Measurements from ENCODE around the gene PTGES2. TPM values are rescaled to one million over a fixed set of nuclear protein-coding genes. Genes with fewer than 3 reads are reported as not detected.

Gene PTGES2
- total RNA-seq: 52.8 and 87.3 TPM in 2 replicates

DNA sequence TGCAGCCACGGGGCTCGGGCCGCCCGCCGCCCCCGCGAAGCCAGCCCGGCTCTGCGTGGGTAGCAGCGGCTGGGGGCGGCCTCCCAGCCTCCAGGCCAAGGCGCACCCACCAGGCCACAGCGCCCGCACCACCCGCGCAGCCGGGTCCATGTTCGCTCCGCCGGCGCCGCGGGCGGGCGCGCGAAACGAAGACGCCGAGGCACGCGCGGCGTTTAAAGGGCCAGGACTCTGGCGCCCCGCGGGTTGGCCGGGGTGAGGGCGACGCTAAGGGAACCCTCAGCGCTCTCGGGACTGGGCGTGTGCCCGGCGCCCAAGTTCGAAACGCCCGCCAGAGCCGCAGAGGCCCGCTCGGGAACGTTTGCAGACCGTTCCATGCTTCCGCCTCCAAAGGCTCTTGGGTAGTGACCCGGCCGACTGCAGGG lies at the start of gene PTGES2:
PTGES2 (minus strand) TSS at position 162 of the 422 bp plus-strand sequence; CDS start at position 150, 12 bp downstream.
- peak; percentile 91 for DNase-seq

DNA sequence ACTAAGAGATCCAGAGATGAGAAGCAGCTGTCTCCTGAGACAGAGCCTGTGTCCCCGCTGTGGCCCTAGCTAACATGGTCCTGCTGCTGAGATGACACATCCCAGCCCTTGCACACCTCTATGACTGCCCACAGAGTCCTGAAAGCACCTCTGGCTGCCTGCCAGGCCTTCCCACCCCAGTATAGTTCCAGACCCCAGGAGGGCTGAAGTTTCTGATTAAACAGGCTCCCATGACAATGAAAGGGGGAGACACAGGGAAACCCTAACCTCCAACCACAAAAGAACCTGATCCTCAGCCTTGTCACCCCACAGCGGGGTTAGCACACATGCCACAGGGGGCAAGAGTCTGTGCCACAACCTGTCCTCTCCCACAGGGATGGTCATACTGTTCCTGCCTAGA lies 48.2 kb upstream of the PTGES2 start:
- no peak for DNase-seq

- DNase-seq: peak; percentile 20
Measured at GRCh38 chr9:128175102-128175563, 47.6 kb upstream of the PTGES2 start.

GRCh38 chr9:128174062-128174461 lies 46.5 kb upstream of the PTGES2 start:
- no peak for DNase-seq

DNA sequence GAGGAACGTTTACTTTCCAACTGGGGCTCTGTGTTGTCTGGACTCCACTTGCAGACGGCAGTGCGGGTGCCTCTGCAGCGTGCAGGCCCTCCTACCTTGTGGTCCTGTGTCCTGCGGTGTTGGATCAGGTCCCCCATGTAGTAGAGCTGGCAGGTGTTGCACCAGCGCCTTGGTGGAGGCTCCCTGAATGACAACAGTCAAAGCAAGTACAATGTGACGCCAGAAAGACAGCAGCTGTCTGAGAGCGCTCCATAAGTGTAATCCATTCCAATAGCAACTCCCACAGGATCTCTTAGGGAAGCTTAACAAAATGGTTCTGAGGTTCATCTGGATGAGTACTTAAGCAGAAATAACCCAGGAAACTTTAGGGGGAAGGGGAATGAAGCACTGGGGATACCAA lies 42.4 kb upstream of the PTGES2 start:
- no peak for DNase-seq

DNA sequence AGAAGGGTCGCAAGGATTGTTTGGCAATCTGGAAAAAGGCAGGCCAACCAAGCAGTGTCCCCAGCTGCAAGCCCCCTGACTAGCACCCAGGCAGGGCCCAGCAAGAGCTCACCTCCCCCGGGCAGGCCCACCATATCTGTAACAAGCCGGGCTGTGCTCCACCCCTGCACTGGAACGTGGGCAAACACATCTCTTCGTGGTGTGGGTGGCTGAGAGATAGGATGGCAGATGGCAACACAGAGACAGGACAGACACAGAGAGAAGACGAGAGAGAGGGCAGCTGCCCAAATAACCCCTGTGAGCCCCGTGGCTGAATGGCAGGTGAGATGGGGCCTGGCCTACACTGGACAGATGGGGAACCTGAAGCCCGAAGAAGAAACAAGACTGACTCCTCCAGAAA lies 42.0 kb upstream of the PTGES2 start:
- no peak for DNase-seq

GRCh38 chr9:128168731-128169308 lies 41.3 kb upstream of the PTGES2 start:
- no peak for DNase-seq

GRCh38 chr9:128167209-128167608 lies 39.7 kb upstream of the PTGES2 start:
- no peak for DNase-seq

DNA sequence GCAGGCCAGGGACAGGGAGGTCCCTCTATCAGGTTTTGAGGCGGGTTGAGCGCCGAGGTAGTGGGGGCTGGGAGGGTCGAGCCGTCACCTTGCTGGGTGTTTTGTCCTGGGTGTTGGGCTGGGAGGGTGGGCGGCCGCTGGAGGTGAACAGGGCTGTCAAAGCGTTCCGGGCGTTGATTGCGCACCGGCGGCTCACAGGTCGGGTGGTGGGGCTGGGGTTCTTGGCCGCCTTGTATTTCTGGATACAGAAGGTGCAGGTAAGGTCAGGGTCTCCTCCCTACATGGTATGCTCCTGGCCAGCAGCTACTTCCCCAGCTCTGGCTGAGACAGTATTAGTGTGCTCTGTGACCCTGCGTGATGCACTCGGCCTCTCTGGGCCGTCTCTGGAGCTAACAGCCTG lies 38.6 kb upstream of the PTGES2 start:
- no peak for DNase-seq

- no peak for DNase-seq
Measured at GRCh38 chr9:128164307-128164885, 36.9 kb upstream of the PTGES2 start.

GRCh38 chr9:128163523-128164306 lies 36.2 kb upstream of the PTGES2 start:
- no peak for DNase-seq

GRCh38 chr9:128163027-128163515 lies 35.5 kb upstream of the PTGES2 start:
- no peak for DNase-seq

DNA sequence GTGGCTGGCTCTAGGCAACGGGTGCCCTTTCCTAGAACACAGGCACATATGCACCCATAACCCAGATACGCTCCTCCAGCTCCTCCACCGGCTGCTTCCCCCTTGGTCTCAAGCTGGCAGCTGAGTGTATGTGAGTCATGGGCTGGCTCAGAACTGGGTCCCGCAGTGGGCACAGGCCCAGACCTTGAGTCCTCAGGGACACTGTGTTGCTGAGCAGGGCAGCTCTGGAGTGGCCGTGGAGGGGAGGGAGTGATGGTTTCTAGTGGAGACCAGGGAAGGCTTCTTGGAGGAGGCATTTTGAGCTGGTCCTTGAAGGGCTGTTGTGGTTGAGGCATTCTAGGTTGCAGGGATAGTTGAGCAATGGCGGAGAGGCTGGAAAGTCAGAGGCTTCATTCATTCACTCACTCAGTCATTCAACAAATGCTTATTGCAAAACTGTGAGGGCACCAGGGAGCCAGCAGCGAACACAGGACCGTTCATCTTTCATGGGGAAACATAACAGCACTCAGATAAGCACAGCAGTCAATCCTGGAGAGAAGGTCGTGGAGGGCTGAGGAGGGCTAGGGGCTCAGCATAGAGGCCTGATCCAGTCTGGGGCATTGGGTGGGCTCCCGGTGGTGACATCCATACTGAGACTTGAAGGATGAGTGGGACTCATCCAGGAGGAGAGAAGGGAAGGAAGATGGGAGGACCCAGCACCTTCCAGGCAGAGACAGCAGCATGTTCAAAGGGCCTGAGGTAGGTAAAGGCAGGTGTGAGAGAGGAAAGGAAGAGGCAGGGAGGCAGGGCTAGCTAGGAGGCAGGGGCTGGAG lies 34.9 kb upstream of the PTGES2 start:
- peak; percentile 18 for DNase-seq

DNA sequence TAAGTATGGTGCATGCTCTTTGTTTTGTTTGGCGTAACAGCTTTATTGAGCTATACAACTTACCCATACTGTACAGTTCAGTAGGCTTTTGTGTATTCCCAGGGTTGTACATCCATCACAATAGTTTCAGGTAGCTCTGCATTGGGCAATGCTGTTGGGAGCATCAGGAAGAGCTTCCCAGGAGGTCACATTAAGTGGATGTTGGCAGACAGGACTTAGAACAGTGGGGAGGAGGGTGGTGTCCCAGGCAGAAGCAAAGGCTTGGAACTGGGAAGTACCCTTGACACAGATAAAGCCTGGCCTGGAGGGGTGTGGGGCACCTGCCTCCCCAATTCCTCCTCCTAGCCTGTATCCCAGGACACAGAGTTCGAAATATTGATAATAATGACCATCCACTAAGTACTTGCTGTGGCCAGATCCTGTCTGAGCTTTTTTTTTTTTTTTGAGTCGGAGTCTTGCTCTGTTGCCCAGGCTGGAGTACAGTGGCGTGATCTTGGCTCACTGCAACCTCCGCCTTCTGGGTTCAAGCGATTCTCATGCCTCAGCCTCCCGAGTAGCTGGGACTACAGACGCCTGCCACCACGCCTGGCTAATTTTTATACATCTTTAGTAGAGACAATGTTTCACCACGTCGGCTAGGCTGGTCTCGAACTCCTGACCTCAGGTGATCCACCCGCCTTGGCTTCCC lies 33.8 kb upstream of the PTGES2 start:
- DNase-seq: no peak

DNA sequence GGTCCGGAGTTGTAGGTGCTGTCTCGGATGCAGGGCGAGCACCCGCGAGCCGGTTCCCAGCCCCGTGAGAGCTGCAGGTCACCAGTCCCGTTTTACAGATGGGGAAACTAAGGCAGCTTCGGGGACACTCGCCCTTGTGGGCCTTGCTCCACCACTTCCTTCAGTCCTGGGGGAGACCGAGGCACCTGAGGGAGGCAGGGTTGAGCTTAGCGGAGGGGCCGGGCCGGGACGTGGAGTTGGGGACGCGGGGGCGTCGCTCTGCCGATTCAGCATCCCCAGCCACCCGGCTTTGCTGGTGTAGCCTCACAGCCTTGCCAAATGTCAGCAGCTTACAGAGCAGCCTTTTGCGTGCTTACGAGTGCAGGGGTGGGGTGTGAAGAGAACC lies 33.1 kb upstream of the PTGES2 start:
- peak; percentile 37 for DNase-seq

- DNase-seq: peak; percentile 94
Measured at GRCh38 chr9:128159784-128160602, 32.5 kb upstream of the PTGES2 start, which contains the start of gene BBLN. Gene BBLN (plus strand): TSS chr9:128160265. CDS start chr9:128160408, 143 bp downstream.

- no peak for DNase-seq
Measured at GRCh38 chr9:128159522-128159783, 31.9 kb upstream of the PTGES2 start.

- DNase-seq: no peak
Measured at GRCh38 chr9:128155736-128156500, 28.4 kb upstream of the PTGES2 start.

DNA sequence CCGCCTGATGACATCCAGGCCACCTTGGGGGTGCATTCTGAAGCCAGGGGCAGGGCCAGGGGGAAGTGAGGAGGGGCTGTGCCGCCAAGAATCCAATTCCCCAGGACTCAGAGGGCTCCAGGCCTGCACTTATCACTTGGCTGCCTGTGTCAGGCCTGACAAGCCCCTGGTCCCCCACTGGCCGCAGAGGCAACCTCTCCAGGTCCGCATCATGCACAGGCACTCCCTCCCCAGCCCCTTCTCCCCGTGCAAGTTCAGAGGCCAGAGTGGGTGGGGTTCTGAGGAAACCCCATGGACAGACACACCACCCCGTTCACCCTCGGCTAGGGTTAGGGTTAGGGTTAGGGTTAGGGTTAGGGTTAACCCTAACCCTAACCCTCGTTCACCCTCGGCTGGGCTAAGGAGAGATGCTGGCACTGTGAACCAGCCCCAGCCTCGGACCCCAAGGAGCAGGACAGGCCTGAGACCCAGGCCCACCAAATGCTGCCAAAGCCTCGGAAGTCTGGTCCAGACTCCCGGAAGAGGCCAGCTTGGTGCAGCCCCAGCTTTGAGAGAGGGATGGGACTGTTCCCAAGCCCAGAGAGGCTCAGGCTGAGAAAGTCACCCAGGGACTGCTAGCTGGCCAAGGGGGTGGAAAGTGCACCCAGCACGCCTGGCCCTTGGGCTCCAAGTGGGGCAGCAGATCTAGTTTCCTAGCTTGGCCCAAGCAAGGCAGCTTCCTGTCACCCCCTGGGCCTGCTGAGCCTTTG lies 26.6 kb upstream of the PTGES2 start:
- no peak for DNase-seq
